ENCODE results near the gene PPRC1. TPM values are rescaled to one million over a fixed set of nuclear protein-coding genes. Genes with fewer than 3 reads are reported as not detected.
"Not testable (repeated sequence)": the region's sequence is repeated elsewhere in the genome, so short reads cannot be mapped to it uniquely, and the experiment has no call there.

The PPRC1 gene
- total and polyA plus RNA-seq, 2 experiments from 2014 or later: 16.4 to 22.6 TPM

- Histone ChIP-seq H3K27me3 (replicated peaks; ENCODE audit: insufficient read depth) (no peaks in the 10 kb centered on the region), H3K4me1 (ENCODE audit: insufficient read depth) (no peaks in the 10 kb centered on the region), H3K9me2 (ENCODE audit: insufficient read depth) (no peaks in the 10 kb centered on the region), H3K9ac (no peak overlapping the region), H3K4me2 (ENCODE audit: unreplicated experiment) (no peak overlapping the region), H2AFZ (no peak overlapping the region), H4K20me1 (ENCODE audit: insufficient read depth) (no peaks in the 10 kb centered on the region), H3K79me2 (ENCODE audit: insufficient read depth) (no peaks in the 10 kb centered on the region), H3K36me3 (ENCODE audit: low read depth) (no peaks in the 10 kb centered on the region), H3F3A (ENCODE audit: insufficient read depth) (0 out of 2 replicates have a peak, but pooled peaks cover 3% of the 10 kb centered on the region), H3K4me3 (no peak overlapping the region), H3K9me3 (ENCODE audit: low read depth) (no peaks in the 10 kb centered on the region), H3K27ac (no peak overlapping the region)
- in situ Hi-C loops (cut with MboI): no loop called here
- 47 to 53% methylated on average over 3 of the region's 3 CpGs for WGBS, 2 experiments (ENCODE audit: low coverage in 1 of 2, low lambda C conversion rate in 2 of 2, missing lambda C conversion rate in 2 of 2)
- no peak for TF ChIP-seq EZH2phosphoT487 (IDR thresholded peaks at IDR 0.05; ENCODE audit: insufficient read depth, low read depth)
- no peak for TF ChIP-seq EZH2 (IDR thresholded peaks at IDR 0.05; ENCODE audit: insufficient read depth, poor library complexity, severe bottlenecking)
- DNase-seq: no peak
These were observed 55.6 kb downstream of the PPRC1 start for GRCh38 chr10:102188298-102188940.

GRCh38 chr10:102188941-102189898, 56.4 kb downstream of the PPRC1 start:
- H3K4me1 ChIP-seq (ENCODE audit: insufficient read depth); H4K20me1 ChIP-seq (ENCODE audit: insufficient read depth); H3K9me3 ChIP-seq (ENCODE audit: low read depth); H3K9me2 ChIP-seq (ENCODE audit: insufficient read depth); H3K9ac ChIP-seq; H3K4me2 ChIP-seq (ENCODE audit: unreplicated experiment); in situ Hi-C loops (cut with MboI); H3K27me3 ChIP-seq (replicated peaks; ENCODE audit: insufficient read depth); H3K79me2 ChIP-seq (ENCODE audit: insufficient read depth); DNase-seq; H3F3A ChIP-seq (ENCODE audit: insufficient read depth); H3K4me3 ChIP-seq; H3K27ac ChIP-seq; H3K36me3 ChIP-seq (ENCODE audit: low read depth): not testable (repeated sequence)
- H2AFZ ChIP-seq: peak overlapping the region; percentile 19; the same call in 1 of the 2 replicates
- 32 to 34% methylated on average over 6 to 7 of the region's 7 CpGs for WGBS, 2 experiments (ENCODE audit: low coverage in 1 of 2, low lambda C conversion rate in 2 of 2, missing lambda C conversion rate in 2 of 2)

GRCh38 chr10:102191956-102192355, 59.1 kb downstream of the PPRC1 start:
- Histone ChIP-seq H3K4me1 (ENCODE audit: insufficient read depth) (no peaks in the 10 kb centered on the region), H3K4me3 (no peak overlapping the region), H3K9ac (no peak overlapping the region), H3K27me3 (replicated peaks; ENCODE audit: insufficient read depth) (no peaks in the 10 kb centered on the region), H3K9me2 (ENCODE audit: insufficient read depth) (no peaks in the 10 kb centered on the region), H3K27ac (no peak overlapping the region), H3K4me2 (ENCODE audit: unreplicated experiment) (no peak overlapping the region), H2AFZ (no peak overlapping the region), H3K9me3 (ENCODE audit: low read depth) (no peaks in the 10 kb centered on the region), H3K79me2 (ENCODE audit: insufficient read depth) (no peaks in the 10 kb centered on the region), H4K20me1 (ENCODE audit: insufficient read depth) (no peaks in the 10 kb centered on the region), H3F3A (ENCODE audit: insufficient read depth) (0 out of 2 replicates have a peak, but pooled peaks cover 3% of the 10 kb centered on the region), H3K36me3 (ENCODE audit: low read depth) (no peaks in the 10 kb centered on the region)
- WGBS, 2 experiments (ENCODE audit: low coverage in 1 of 2, low lambda C conversion rate in 2 of 2, missing lambda C conversion rate in 2 of 2): 67 to 74% methylated on average over 7 of the region's 7 CpGs
- in situ Hi-C loops (cut with MboI): no loop called here
- TF ChIP-seq EZH2phosphoT487 (IDR thresholded peaks at IDR 0.05; ENCODE audit: insufficient read depth, low read depth): no peak
- TF ChIP-seq EZH2 (IDR thresholded peaks at IDR 0.05; ENCODE audit: insufficient read depth, poor library complexity, severe bottlenecking): no peak
- DNase-seq: no peak

- Histone ChIP-seq H3K4me2 (ENCODE audit: unreplicated experiment) (no peak overlapping the region), H3K9me3 (ENCODE audit: low read depth) (no peaks in the 10 kb centered on the region), H3F3A (ENCODE audit: insufficient read depth) (no peaks in the 10 kb centered on the region), H3K27me3 (replicated peaks; ENCODE audit: insufficient read depth) (no peaks in the 10 kb centered on the region), H3K79me2 (ENCODE audit: insufficient read depth) (no peaks in the 10 kb centered on the region), H3K9me2 (ENCODE audit: insufficient read depth) (no peaks in the 10 kb centered on the region), H4K20me1 (ENCODE audit: insufficient read depth) (no peaks in the 10 kb centered on the region), H2AFZ (no peak overlapping the region), H3K4me1 (ENCODE audit: insufficient read depth) (no peaks in the 10 kb centered on the region), H3K4me3 (no peak overlapping the region), H3K9ac (no peak overlapping the region), H3K36me3 (ENCODE audit: low read depth) (no peaks in the 10 kb centered on the region), H3K27ac (no peak overlapping the region)
- in situ Hi-C loops (cut with MboI): no loop called here
- 66 to 73% methylated on average over 6 of the region's 6 CpGs for WGBS, 2 experiments (ENCODE audit: low coverage in 1 of 2, low lambda C conversion rate in 2 of 2, missing lambda C conversion rate in 2 of 2)
- peak; percentile 33 for DNase-seq
- TF ChIP-seq EZH2 (IDR thresholded peaks at IDR 0.05; ENCODE audit: insufficient read depth, poor library complexity, severe bottlenecking) (no peak), EZH2phosphoT487 (IDR thresholded peaks at IDR 0.05; ENCODE audit: insufficient read depth, low read depth) (no peak)
These were observed 62.5 kb downstream of the PPRC1 start for GRCh38 chr10:102195296-102195870.

Measured in GM23248 (cell line).